H1 (cell line): Measurements from ENCODE around the gene DMC1. TPM values are rescaled to one million over a fixed set of nuclear protein-coding genes. Genes with fewer than 3 reads are reported as not detected.

Source experiments
- CTCF ChIA-PET: fragments of 300-600 bp; sonication (Branson Sonifier 250); formaldehyde crosslinking; loops from one replicate; lab custom pipeline; 2021; ENCODE audit not compliant: partially characterized antibody; lab: Charles Lee
- POLR2A ChIA-PET: fragments of 300-600 bp; sonication (Branson Sonifier 250); formaldehyde crosslinking; loops from one replicate; lab custom pipeline; 2021; ENCODE audit warnings: inconsistent platforms; ENCODE audit not compliant: partially characterized antibody; lab: Charles Lee
- DNase-seq, 2 experiments: peaks; one replicate each; pipeline versions ENCODE4 v3.0.0 to v3.0.0-alpha.2; 2010 to 2022; ENCODE audit warnings: low spot score in 2 of 2, low read depth in 1 of 2, mixed read lengths in 1 of 2
- FAIRE-seq: peaks from 2 replicates; lab custom pipeline; 2011; peaks lifted over from hg19 to GRCh38; lab: Jason Lieb, UNC
- H2AFZ ChIP-seq: 2 replicates; pipeline ENCODE4 v1.8.1; 2012; ENCODE audit warnings: low read length, inconsistent platforms
- H2AK5ac ChIP-seq: 2 replicates; pipeline ENCODE4 v1.6.1; 2013; ENCODE audit warnings: low read depth, low read length
- H2BK120ac ChIP-seq: replicated peaks from 2 replicates; pipeline ENCODE3; 2013; ENCODE audit warnings: low read depth, low read length, inconsistent platforms
- H2BK12ac ChIP-seq: 2 replicates; pipeline ENCODE4 v1.6.1; 2013; ENCODE audit warnings: low read depth, low read length
- H2BK15ac ChIP-seq: 2 replicates; pipeline ENCODE4 v1.6.1; 2013; ENCODE audit warnings: low read length
- H2BK20ac ChIP-seq: 2 replicates; pipeline ENCODE4 v1.6.1; 2013; ENCODE audit warnings: low read length
- H2BK5ac ChIP-seq: 2 replicates; pipeline ENCODE4 v1.6.1; 2013; ENCODE audit warnings: low read depth, low read length
- H3K14ac ChIP-seq: 2 replicates; pipeline ENCODE4 v1.6.1; 2013; ENCODE audit warnings: inconsistent platforms; ENCODE audit not compliant: insufficient read length
- H3K18ac ChIP-seq: 2 replicates; pipeline ENCODE4 v1.6.1; 2013; ENCODE audit warnings: low read length; ENCODE audit errors: extremely low read depth
- H3K23ac ChIP-seq: 2 replicates; pipeline ENCODE4 v1.6.1; 2013; ENCODE audit warnings: inconsistent platforms; ENCODE audit not compliant: insufficient read length
- H3K23me2 ChIP-seq: 2 replicates; pipeline ENCODE4 v1.6.1; 2013; ENCODE audit warnings: low read depth, low read length
- H3K27ac ChIP-seq: 2 replicates; pipeline ENCODE4 v1.6.1; 2011; ENCODE audit warnings: low read depth, low read length, inconsistent platforms
- H3K27me3 ChIP-seq, 4 experiments: replicated peaks in 1 of 4; 1 replicate in 1 of 4; 2 replicates in 3 of 4; pipeline versions ENCODE4 v1.6.1 to v1.8.1; 2011 to 2013; ENCODE audit warnings: low read length in 3 of 4, mild to moderate bottlenecking in 3 of 4, inconsistent platforms in 2 of 4, mixed read lengths in 2 of 4, moderate library complexity in 1 of 4; ENCODE audit not compliant: control insufficient read depth in 3 of 4, insufficient read depth in 3 of 4; ENCODE audit errors: extremely low read depth in 1 of 4
- H3K36me3 ChIP-seq, 4 experiments: 2 replicates each; pipeline versions ENCODE4 v1.6.1 to v1.8.1; 2011 to 2013; ENCODE audit warnings: mild to moderate bottlenecking in 4 of 4, low read length in 3 of 4, moderate library complexity in 2 of 4, control low read depth in 1 of 4, inconsistent platforms in 1 of 4; ENCODE audit not compliant: insufficient read depth in 4 of 4, control insufficient read depth in 2 of 4
- H3K4ac ChIP-seq: replicated peaks from 2 replicates; pipeline ENCODE3; 2013; ENCODE audit warnings: low read length, low read depth, mixed read lengths, inconsistent platforms; ENCODE audit not compliant: insufficient read length
- H3K4me1 ChIP-seq, 4 experiments: replicated peaks in 1 of 4; 1 replicate in 1 of 4; 2 replicates in 3 of 4; pipeline versions ENCODE4 v1.6.1 to v1.8.1; 2011 to 2013; ENCODE audit warnings: low read length in 3 of 4, inconsistent platforms in 2 of 4, mixed read lengths in 1 of 4; ENCODE audit not compliant: insufficient read depth in 4 of 4, control insufficient read depth in 3 of 4
- H3K4me2 ChIP-seq, 2 experiments: 2 replicates each; pipeline versions ENCODE4 v1.6.1 to v1.8.1; 2011 to 2013; ENCODE audit warnings: low read depth in 2 of 2, low read length in 2 of 2, control low read depth in 1 of 2, inconsistent platforms in 1 of 2, mild to moderate bottlenecking in 1 of 2; ENCODE audit not compliant: insufficient read depth in 1 of 2
- H3K4me3 ChIP-seq, 4 experiments: fragments of 200-600, 300-600 bp in 1 of 4; sonication (generic), shearing (Covaris generic), sonication (Bioruptor Twin) in 1 of 4; 2 replicates each; pipeline versions ENCODE4 v1.5.1 to v1.8.1; 2011 to 2016; ENCODE audit warnings: low read length in 4 of 4, low read depth in 3 of 4, control low read depth in 2 of 4, inconsistent platforms in 2 of 4, mild to moderate bottlenecking in 2 of 4, mixed read lengths in 1 of 4, moderate library complexity in 1 of 4; ENCODE audit not compliant: insufficient read depth in 2 of 4; ENCODE audit errors: extremely low read depth in 1 of 4
- H3K56ac ChIP-seq: replicated peaks from 2 replicates; pipeline ENCODE3; 2013; ENCODE audit warnings: low read depth, mild to moderate bottlenecking, mixed read lengths, low read length, inconsistent platforms; ENCODE audit not compliant: insufficient read length
- H3K79me1 ChIP-seq: 2 replicates; pipeline ENCODE4 v1.6.1; 2013; ENCODE audit warnings: low read depth, low read length, control low read depth
- H3K79me2 ChIP-seq, 2 experiments: 2 replicates each; pipeline versions ENCODE4 v1.6.1 to v1.8.1; 2012 to 2013; ENCODE audit warnings: low read length in 2 of 2, mild to moderate bottlenecking in 2 of 2, inconsistent platforms in 1 of 2; ENCODE audit not compliant: insufficient read depth in 2 of 2, control insufficient read depth in 1 of 2
- H3K9ac ChIP-seq, 4 experiments: replicated peaks in 1 of 4; 1 replicate in 1 of 4; 2 replicates in 3 of 4; pipeline versions ENCODE4 v1.6.1 to v1.8.1; 2011 to 2013; ENCODE audit warnings: low read depth in 3 of 4, low read length in 3 of 4, control low read depth in 2 of 4, mild to moderate bottlenecking in 2 of 4, moderate library complexity in 2 of 4, inconsistent platforms in 1 of 4; ENCODE audit errors: extremely low read depth in 1 of 4
- H3K9me3 ChIP-seq, 2 experiments: 2 replicates each; pipeline versions ENCODE4 v1.6.1 to v1.8.1; 2012 to 2013; ENCODE audit warnings: mild to moderate bottlenecking in 2 of 2, moderate library complexity in 2 of 2, control low read depth in 1 of 2, inconsistent platforms in 1 of 2, low read depth in 1 of 2, low read length in 1 of 2, mixed read lengths in 1 of 2; ENCODE audit not compliant: insufficient read depth in 2 of 2
- H4K20me1 ChIP-seq, 2 experiments: replicated peaks in 1 of 2; 2 replicates each; pipeline versions ENCODE3 to v1.8.1; 2011 to 2013; ENCODE audit warnings: inconsistent platforms in 2 of 2, low read length in 2 of 2, mild to moderate bottlenecking in 1 of 2; ENCODE audit not compliant: insufficient read depth in 2 of 2, control insufficient read depth in 1 of 2
- H4K5ac ChIP-seq: 2 replicates; pipeline ENCODE4 v1.6.1; 2013; ENCODE audit warnings: low read length, low read depth, mixed read lengths, inconsistent platforms; ENCODE audit not compliant: insufficient read length
- H4K8ac ChIP-seq: 2 replicates; pipeline ENCODE4 v1.8.0; 2013; ENCODE audit warnings: mild to moderate bottlenecking, moderate library complexity, low read length, inconsistent platforms; ENCODE audit not compliant: insufficient read depth; ENCODE audit errors: extremely low read depth
- H4K91ac ChIP-seq: replicated peaks from 2 replicates; pipeline ENCODE3; 2013; ENCODE audit warnings: low read length, mixed read lengths, inconsistent platforms; ENCODE audit not compliant: insufficient read length
- CHD1 ChIP-seq: IDR thresholded peaks from 2 replicates; pipeline ENCODE4 v1.6.1; 2012; ENCODE audit warnings: low read depth, low read length, improper control_type of control experiment
- EZH2 ChIP-seq: fragments of 200-600 bp; sonication (generic); IDR thresholded peaks from 2 replicates; pipeline ENCODE4 v1.7.1; 2012; ENCODE audit warnings: low read depth, mild to moderate bottlenecking, moderate library complexity, low read length, inconsistent platforms; ENCODE audit not compliant: severe bottlenecking
- GABPA ChIP-seq: IDR thresholded peaks from 2 replicates; pipeline ENCODE4 v1.6.1; 2011; ENCODE audit warnings: mild to moderate bottlenecking, low read length, moderate library complexity, borderline replicate concordance; ENCODE audit not compliant: insufficient read depth
- JUN ChIP-seq: IDR thresholded peaks from 2 replicates; pipeline ENCODE4 v1.6.1; 2011; ENCODE audit warnings: low read depth, mild to moderate bottlenecking, improper control_type of control experiment, low read length
- KDM1A ChIP-seq: fragments of 200-600, 300-600 bp; sonication (generic); IDR thresholded peaks from 2 replicates; pipeline ENCODE4 v1.7.1; 2016; ENCODE audit warnings: mild to moderate bottlenecking, low read length, borderline replicate concordance
- NANOG ChIP-seq: IDR thresholded peaks from 2 replicates; pipeline ENCODE4 v1.6.1; 2011; ENCODE audit warnings: low read length, low read depth, mild to moderate bottlenecking, inconsistent platforms; ENCODE audit not compliant: insufficient read depth, poor library complexity, severe bottlenecking
- POLR2AphosphoS5 ChIP-seq: IDR thresholded peaks from 2 replicates; pipeline ENCODE4 v1.6.1; 2011; ENCODE audit warnings: low read depth, low read length
- RXRA ChIP-seq: IDR thresholded peaks from 2 replicates; pipeline ENCODE4 v1.6.1; 2011; ENCODE audit warnings: low read depth, mild to moderate bottlenecking, low read length, moderate library complexity; ENCODE audit not compliant: insufficient read depth
- SAP30 ChIP-seq: fragments of 300-600 bp; sonication (generic); IDR thresholded peaks from 2 replicates; pipeline ENCODE4 v1.7.1; 2012; ENCODE audit warnings: low read length, moderate library complexity, mild to moderate bottlenecking, inconsistent platforms; ENCODE audit not compliant: insufficient read depth, insufficient replicate concordance
- SIX5 ChIP-seq: IDR thresholded peaks from 2 replicates; pipeline ENCODE4 v1.6.1; 2011; ENCODE audit warnings: mild to moderate bottlenecking, low read depth, low read length
- TBP ChIP-seq: IDR thresholded peaks from 2 replicates; pipeline ENCODE4 v1.6.1; 2011; ENCODE audit warnings: low read depth, low read length, improper control_type of control experiment
- TCF12 ChIP-seq: IDR thresholded peaks from 2 replicates; pipeline ENCODE4 v1.6.1; 2011; ENCODE audit warnings: low read depth, mild to moderate bottlenecking, low read length
- YY1 ChIP-seq: IDR thresholded peaks from 2 replicates; pipeline ENCODE4 v1.6.1; 2011; ENCODE audit warnings: low read depth, mild to moderate bottlenecking, low read length
- WGBS, 2 experiments: shearing (Covaris generic) in 1 of 2; methylation state at CpG; one replicate each; pipeline versions ENCODE4 v1.1.6 to v1.1.7; 2013 to 2015; ENCODE audit warnings: low lambda C conversion rate in 2 of 2, mixed read lengths in 2 of 2, inconsistent platforms in 1 of 2, low coverage in 1 of 2, missing lambda C conversion rate in 1 of 2; ENCODE audit not compliant: insufficient replicate concordance in 2 of 2, insufficient coverage in 1 of 2, insufficient read length in 1 of 2; ENCODE audit errors: extremely low coverage in 1 of 2, missing lambda C conversion rate in 1 of 2; 5-methylcytosine and 5-hydroxymethylcytosine counted together
- polyA plus RNA-seq, 7 experiments: library from polyadenylated mRNA; depleted of rRNA in 3 of 7; stranded (reverse) in 5 of 7; unstranded in 2 of 7; fragments of >200 nt in 5 of 7; fragments of 200-250 nt in 2 of 7; gene quantifications; 1 replicate in 5 of 7; 2 replicates in 1 of 7; 4 replicates in 1 of 7; pipeline versions ENCODE4 v1.2.1 to v1.2.3, GENCODE V29; 2011 to 2013; ENCODE audit warnings: missing spikeins in 2 of 7, mixed read lengths in 2 of 7
- total RNA-seq: library from RNA; stranded (reverse); fragmentation: NEBNext Ultra II Directional; extraction: Animal tissue kit (Norgen Biotek cat#: 25700); gene quantifications from 2 replicates; pipeline ENCODE4 v1.2.1, GENCODE V29; 2021

DMC1 gene
- total and polyA plus RNA-seq, 2 of the 8 experiments (the other 6 are each of a cell fraction or from before 2014, with no cell fraction given), result 3.8 to 7.2 TPM

DNA sequence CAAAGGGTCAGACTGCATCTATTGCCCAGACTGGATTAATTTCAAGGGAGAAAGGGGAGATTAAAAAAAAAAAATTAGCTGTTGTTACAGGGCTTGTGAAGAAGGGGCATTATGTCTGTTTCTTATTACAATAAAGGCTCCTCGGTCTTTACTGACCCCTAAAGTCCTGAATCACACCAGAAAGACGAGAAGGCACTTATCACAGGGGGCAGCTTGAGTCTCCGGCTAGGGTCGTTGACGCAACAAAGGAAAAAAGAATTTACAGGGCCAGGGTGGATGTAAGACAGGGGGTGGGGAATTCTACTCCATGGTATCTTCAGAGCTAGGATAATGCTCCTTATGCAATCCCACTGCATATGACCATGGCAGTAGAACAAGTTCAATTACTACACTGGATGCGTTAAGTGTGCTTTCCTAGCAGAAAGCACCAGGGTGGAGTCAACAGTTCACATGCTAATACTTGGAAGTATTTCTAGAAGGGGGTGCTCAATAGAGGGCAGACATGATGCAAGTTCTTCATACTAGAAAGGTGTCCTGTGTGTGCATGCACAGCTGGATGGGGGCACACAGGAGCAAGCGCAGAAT lies 80.3 kb downstream of the DMC1 start:
- H2BK20ac ChIP-seq, result no peak overlapping the region
- H3K27ac ChIP-seq, result no peak overlapping the region; the same call in 1 of the 2 replicates
- 91% methylated on average over 7 of the region's 7 CpGs; no CpG with 5 or more reads in 1 of the 2 experiments for WGBS, 2 experiments
- TF ChIP-seq RXRA, result no peak
- TF ChIP-seq SAP30, result no peak
- no peak for TF ChIP-seq KDM1A
- TF ChIP-seq NANOG, result no peak
- no peak for TF ChIP-seq JUN
- TF ChIP-seq TCF12, result no peak
- TF ChIP-seq TBP, result no peak
- TF ChIP-seq POLR2AphosphoS5, result 0 out of 2 replicates have a peak, but pooled peaks have one; percentile 37
- no peak for TF ChIP-seq CHD1
- no peak for TF ChIP-seq SIX5
- TF ChIP-seq EZH2, result no peak
- TF ChIP-seq GABPA, result no peak
- TF ChIP-seq YY1, result no peak

More for the DNA sequence above, 80.3 kb downstream of the DMC1 start:
- H3K79me2 ChIP-seq, result peaks cover 0 to 8% of the 10 kb centered on the region in 2 experiments; a peak in 2 of 4 replicates
- no peak overlapping the region for H3K23ac ChIP-seq
- H2BK12ac ChIP-seq, result no peak overlapping the region
- no peak overlapping the region for H3K9ac ChIP-seq
- ChIA-PET CTCF (interaction anchor here (0.5 to 1.6 kb wide), 7 partner anchors 12 to 213 kb away, joined by 3 to 5 read pairs (median 3); no protein-coding TSS in a partner anchor), POLR2A (interaction anchor here (0.5 to 40.8 kb wide), 12 partner anchors 0 to 407 kb away, joined by 3 to 1102 read pairs (median 7); partner anchors contain the start of gene KDELR3)
- H4K8ac ChIP-seq, result no peak overlapping the region
- H3K4me1 ChIP-seq, result peaks cover 0 to 5% (median 4%) of the 10 kb centered on the region in 4 experiments; a peak in 3 of 7 replicates
- no peak overlapping the region for H2AFZ ChIP-seq
- no peak overlapping the region for H4K91ac ChIP-seq
- no peaks in the 10 kb centered on the region for H3K23me2 ChIP-seq
- H3K4me3 ChIP-seq, result no peak overlapping the region
- H3K4ac ChIP-seq, result no peak overlapping the region
- no peaks in the 10 kb centered on the region for H3K27me3 ChIP-seq
- H3K36me3 ChIP-seq, result peaks cover 61 to 100% (median 90%) of the 10 kb centered on the region in 4 experiments
- peaks cover 8 to 9% of the 10 kb centered on the region in 2 experiments for H4K20me1 ChIP-seq
- no peak overlapping the region for H2BK5ac ChIP-seq
- H3K14ac ChIP-seq, result no peak overlapping the region
- H3K79me1 ChIP-seq, result no peaks in the 10 kb centered on the region; the same call in 1 of the 2 replicates
- no peak overlapping the region for H2BK120ac ChIP-seq
- DNase-seq (no peak), FAIRE-seq (no peak)
- no peak overlapping the region for H3K18ac ChIP-seq
- no peak overlapping the region for H2BK15ac ChIP-seq
- H2AK5ac ChIP-seq, result no peak overlapping the region
- no peak overlapping the region for H3K4me2 ChIP-seq
- no peak overlapping the region for H3K56ac ChIP-seq
- no peak overlapping the region for H4K5ac ChIP-seq
- no peaks in the 10 kb centered on the region for H3K9me3 ChIP-seq
